LoVo (cell line): ENCODE measurements around the gene DHRS12.
A peak's percentile ranks its signal among the peaks of the same experiment; 100 is the strongest.

Source experiments
- DNase-seq: peaks from one replicate; pipeline ENCODE4 v3.0.0-alpha.2; 2016; ENCODE audit warnings: low spot score

The DHRS12 gene

GRCh38 chr13:51781246-51782022 is 22.5 kb downstream of the DHRS12 start:
- no peak for DNase-seq

GRCh38 chr13:51780099-51780498 is 23.9 kb downstream of the DHRS12 start:
- no peak for DNase-seq

GRCh38 chr13:51778392-51778791 is 25.6 kb downstream of the DHRS12 start:
- no peak for DNase-seq

GRCh38 chr13:51777921-51778320 is 26.0 kb downstream of the DHRS12 start:
- no peak for DNase-seq

- DNase-seq = no peak
These were observed 27.8 kb downstream of the DHRS12 start for GRCh38 chr13:51776179-51776578.

GRCh38 chr13:51773515-51773914 is 30.4 kb downstream of the DHRS12 start:
- no peak for DNase-seq

GRCh38 chr13:51772781-51773180 is 31.2 kb downstream of the DHRS12 start:
- DNase-seq = no peak

- no peak for DNase-seq
These were observed 31.9 kb downstream of the DHRS12 start for GRCh38 chr13:51772105-51772455.

GRCh38 chr13:51771418-51772104 is 32.4 kb downstream of the DHRS12 start:
- DNase-seq = no peak

GRCh38 chr13:51770681-51771417 is 33.1 kb downstream of the DHRS12 start:
- no peak for DNase-seq

GRCh38 chr13:51770160-51770559 is 33.8 kb downstream of the DHRS12 start:
- no peak for DNase-seq

- DNase-seq = no peak
These were observed 34.4 kb downstream of the DHRS12 start for GRCh38 chr13:51769455-51770127.

GRCh38 chr13:51768976-51769375 is 35.0 kb downstream of the DHRS12 start:
- no peak for DNase-seq

GRCh38 chr13:51768378-51768921 is 35.5 kb downstream of the DHRS12 start:
- no peak for DNase-seq

- DNase-seq = no peak
These were observed 36.9 kb downstream of the DHRS12 start for GRCh38 chr13:51767100-51767499.

- DNase-seq = no peak
These were observed 38.8 kb downstream of the DHRS12 start for GRCh38 chr13:51765142-51765515.

- DNase-seq = peak; percentile 79
These were observed 39.5 kb downstream of the DHRS12 start for GRCh38 chr13:51764184-51765141.

GRCh38 chr13:51763486-51763885 is 40.5 kb downstream of the DHRS12 start:
- DNase-seq = no peak

- no peak for DNase-seq
These were observed 42.2 kb downstream of the DHRS12 start for GRCh38 chr13:51761643-51762350.

- DNase-seq = no peak
These were observed 43.4 kb downstream of the DHRS12 start for GRCh38 chr13:51760592-51760991.
